ENCODE data around the gene NARS2.
"Not testable (repeated sequence)": the region's sequence is repeated elsewhere in the genome, so short reads cannot be mapped to it uniquely, and the experiment has no call there.

The NARS2 gene

GRCh38 chr11:78573681-78574080 lies 983 bp downstream of the NARS2 start:
- no peak for DNase-seq

GRCh38 chr11:78573271-78573670 lies 1.4 kb downstream of the NARS2 start:
- no peak for DNase-seq

- no peak for DNase-seq
Measured at GRCh38 chr11:78572394-78572793, 2.3 kb downstream of the NARS2 start.

GRCh38 chr11:78570031-78570430 lies 4.6 kb downstream of the NARS2 start:
- DNase-seq = no peak

- no peak for DNase-seq
Measured at GRCh38 chr11:78567209-78567608, 7.5 kb downstream of the NARS2 start.

GRCh38 chr11:78564490-78565467 lies 9.9 kb downstream of the NARS2 start:
- peak; percentile 53 for DNase-seq

GRCh38 chr11:78564037-78564436 lies 10.6 kb downstream of the NARS2 start:
- not testable (repeated sequence) for DNase-seq

GRCh38 chr11:78563090-78563489 lies 11.6 kb downstream of the NARS2 start:
- DNase-seq = not testable (repeated sequence)

GRCh38 chr11:78562398-78562797 lies 12.3 kb downstream of the NARS2 start:
- DNase-seq = no peak

- no peak for DNase-seq
Measured at GRCh38 chr11:78560826-78561484, 13.7 kb downstream of the NARS2 start.

- DNase-seq = no peak
Measured at GRCh38 chr11:78560153-78560552, 14.5 kb downstream of the NARS2 start.

GRCh38 chr11:78557236-78557635 lies 17.4 kb downstream of the NARS2 start:
- no peak for DNase-seq

- no peak for DNase-seq
Measured at GRCh38 chr11:78555592-78555991, 19.1 kb downstream of the NARS2 start.

GRCh38 chr11:78552881-78553280 lies 21.8 kb downstream of the NARS2 start:
- no peak for DNase-seq

GRCh38 chr11:78552139-78552538 lies 22.5 kb downstream of the NARS2 start:
- not testable (repeated sequence) for DNase-seq

GRCh38 chr11:78551066-78551465 lies 23.6 kb downstream of the NARS2 start:
- no peak for DNase-seq

GRCh38 chr11:78549624-78550409 lies 24.8 kb downstream of the NARS2 start:
- DNase-seq = no peak

- DNase-seq = no peak
Measured at GRCh38 chr11:78548911-78549590, 25.6 kb downstream of the NARS2 start.

GRCh38 chr11:78547931-78548705 lies 26.5 kb downstream of the NARS2 start:
- DNase-seq = no peak

- DNase-seq = no peak
Measured at GRCh38 chr11:78542007-78542406, 32.7 kb downstream of the NARS2 start.

GRCh38 chr11:78541537-78541936 lies 33.1 kb downstream of the NARS2 start:
- DNase-seq = no peak

GRCh38 chr11:78540256-78540655 lies 34.4 kb downstream of the NARS2 start:
- no peak for DNase-seq
